IMR-90 (cell line): Measurements from ENCODE around the gene LECT2. TPM values are rescaled to one million over a fixed set of nuclear protein-coding genes. Genes with fewer than 3 reads are reported as not detected.
A peak's percentile ranks its signal among the peaks of the same experiment; 100 is the strongest.

Experiments
- ATAC-seq: fragments of 200-7000 bp; cut with Tn5 transposase; 2 replicates; pipeline ENCODE4 v1.9.1; 2020; ENCODE audit warnings: low read depth, mild to moderate bottlenecking, moderate library complexity
- BruUV-seq: library from RNA; stranded (reverse); fragments of 400-500 nt; replicated peaks from 2 replicates; lab custom pipeline; 2021; lab: Mats Ljungman, UMichigan
- CTCF ChIA-PET: fragments of 300-600 bp; formaldehyde crosslinking; extraction: SDS; loops from one replicate; lab custom pipeline; 2021; ENCODE audit warnings: antibody characterized with exemption; lab: Yijun Ruan, JAX
- POLR2A ChIA-PET: fragments of 300-600 bp; sonication (Branson Sonifier 250); formaldehyde crosslinking; loops from one replicate; lab custom pipeline; 2022; ENCODE audit warnings: antibody characterized with exemption; ENCODE audit not compliant: unreplicated experiment; lab: Charles Lee
- DNase-seq: peaks from one replicate; pipeline ENCODE4 v3.0.0; 2013
- H2AFZ ChIP-seq: replicated peaks from 2 replicates; pipeline ENCODE3; 2013; ENCODE audit warnings: low read length, mild to moderate bottlenecking; ENCODE audit not compliant: poor library complexity
- H2AK5ac ChIP-seq: 2 replicates; pipeline ENCODE4 v1.6.1; 2013; ENCODE audit warnings: low read depth, low read length, inconsistent platforms
- H2AK9ac ChIP-seq: replicated peaks from 2 replicates; pipeline ENCODE3; 2013; ENCODE audit warnings: mild to moderate bottlenecking, low read depth, low read length, moderate library complexity; ENCODE audit not compliant: poor library complexity
- H2BK120ac ChIP-seq: 2 replicates; pipeline ENCODE4 v1.6.1; 2013; ENCODE audit warnings: low read depth, low read length, inconsistent platforms
- H2BK15ac ChIP-seq: 3 replicates; pipeline ENCODE4 v1.6.1; 2013; ENCODE audit warnings: low read depth, low read length, inconsistent platforms
- H2BK20ac ChIP-seq: 2 replicates; pipeline ENCODE4 v1.6.1; 2013; ENCODE audit warnings: low read depth, mild to moderate bottlenecking, inconsistent platforms, low read length, moderate library complexity
- H2BK5ac ChIP-seq: 2 replicates; pipeline ENCODE4 v1.6.1; 2013; ENCODE audit warnings: mild to moderate bottlenecking, low read depth, low read length, inconsistent platforms; ENCODE audit not compliant: poor library complexity, severe bottlenecking
- H3K14ac ChIP-seq: replicated peaks from 2 replicates; pipeline ENCODE4 v1.6.1; 2013; ENCODE audit warnings: low read depth, low read length, inconsistent platforms
- H3K18ac ChIP-seq: 2 replicates; pipeline ENCODE4 v1.6.1; 2013; ENCODE audit warnings: low read depth, low read length, control low read depth
- H3K23ac ChIP-seq: 2 replicates; pipeline ENCODE4 v1.6.1; 2013; ENCODE audit warnings: low read depth, low read length, inconsistent platforms
- H3K27ac ChIP-seq: 2 replicates; pipeline ENCODE4 v1.5.1; 2013; ENCODE audit warnings: mild to moderate bottlenecking, control low read depth, low read length; ENCODE audit not compliant: insufficient read depth
- H3K27me3 ChIP-seq: 2 replicates; pipeline ENCODE4 v1.6.1; 2013; ENCODE audit warnings: low read length; ENCODE audit not compliant: control insufficient read depth, insufficient read depth
- H3K36me3 ChIP-seq: 2 replicates; pipeline ENCODE4 v1.6.1; 2013; ENCODE audit warnings: low read length, mixed read lengths; ENCODE audit not compliant: control insufficient read depth, insufficient read depth
- H3K4ac ChIP-seq: 2 replicates; pipeline ENCODE4 v1.6.1; 2013; ENCODE audit warnings: low read depth, low read length, inconsistent platforms
- H3K4me1 ChIP-seq: 2 replicates; pipeline ENCODE4 v1.6.1; 2013; ENCODE audit warnings: low read length, mixed read lengths; ENCODE audit not compliant: control insufficient read depth, insufficient read depth
- H3K4me2 ChIP-seq: 2 replicates; pipeline ENCODE4 v1.6.1; 2013; ENCODE audit warnings: low read depth, mild to moderate bottlenecking, control low read depth, low read length, moderate library complexity
- H3K4me3 ChIP-seq: 2 replicates; pipeline ENCODE4 v1.5.1; 2013; ENCODE audit warnings: low read depth, mild to moderate bottlenecking, control low read depth, low read length, moderate library complexity; ENCODE audit not compliant: insufficient read depth
- H3K56ac ChIP-seq: 2 replicates; pipeline ENCODE4 v1.6.1; 2013; ENCODE audit warnings: low read length, inconsistent platforms; ENCODE audit not compliant: insufficient read depth; ENCODE audit errors: extremely low read depth
- H3K79me1 ChIP-seq, 2 experiments: 2 replicates each; pipeline ENCODE4 v1.6.1; 2013; ENCODE audit warnings: low read length in 2 of 2, inconsistent platforms in 1 of 2, low read depth in 1 of 2
- H3K9ac ChIP-seq: 2 replicates; pipeline ENCODE4 v1.6.1; 2013; ENCODE audit warnings: low read depth, low read length, control low read depth
- H3K9me1 ChIP-seq: 2 replicates; pipeline ENCODE4 v1.6.1; 2013; ENCODE audit warnings: low read length, inconsistent platforms; ENCODE audit not compliant: insufficient read depth
- H3K9me3 ChIP-seq: 2 replicates; pipeline ENCODE4 v1.6.1; 2013; ENCODE audit warnings: low read length; ENCODE audit not compliant: control insufficient read depth, insufficient read depth
- H4K20me1 ChIP-seq: 2 replicates; pipeline ENCODE4 v1.6.1; 2013; ENCODE audit warnings: low read length, inconsistent platforms; ENCODE audit not compliant: insufficient read depth
- H4K5ac ChIP-seq: 2 replicates; pipeline ENCODE4 v1.6.1; 2013; ENCODE audit warnings: mild to moderate bottlenecking, low read depth, low read length, control low read depth
- H4K8ac ChIP-seq, 2 experiments: 2 replicates each; pipeline ENCODE4 v1.6.1; 2013; ENCODE audit warnings: low read depth in 2 of 2, low read length in 2 of 2, control low read depth in 1 of 2, inconsistent platforms in 1 of 2
- H4K91ac ChIP-seq: 2 replicates; pipeline ENCODE4 v1.6.1; 2013; ENCODE audit warnings: low read depth, low read length, inconsistent platforms; ENCODE audit not compliant: insufficient read depth
- RAD21 ChIP-seq: IDR thresholded peaks from 2 replicates; pipeline ENCODE4 v1.6.1; 2012; ENCODE audit warnings: low read length, improper control_type of control experiment
- WGBS, 2 experiments: methylation state at CpG; one replicate each; pipeline versions ENCODE4 v1.1.5 to v1.1.7; 2013; ENCODE audit warnings: missing lambda C conversion rate in 2 of 2; ENCODE audit not compliant: insufficient read length in 1 of 2; ENCODE audit errors: extremely low coverage in 2 of 2; 5-methylcytosine and 5-hydroxymethylcytosine counted together
- dilution Hi-C: fragments of 300-500 bp; cut with HindIII; formaldehyde crosslinking; loops from one replicate; pipeline ENCODE4 v1.14.3; 2018; ENCODE audit warnings: low sequenced_read_pairs; ENCODE audit not compliant: unreplicated experiment
- in situ Hi-C: fragments of 300-500 bp; cut with MboI; formaldehyde crosslinking; loops from 3 replicates; pipeline ENCODE4 v1.14.3; 2019; ENCODE audit warnings: low sequenced_read_pairs, inconsistent platforms, mixed read lengths
- intact Hi-C: fragments of 100-400 bp; cut with micrococcal nuclease; formaldehyde crosslinking; loops from 2 replicates; pipeline ENCODE4 v1.10.0; 2022
- polyA plus RNA-seq, 3 experiments: library from polyadenylated mRNA; depleted of rRNA; stranded (reverse); fragments of >200 nt; gene quantifications; 2 replicates each; pipeline ENCODE4 v1.2.3, GENCODE V29; 2012; ENCODE audit warnings: low replicate concordance in 1 of 3
- total RNA-seq: library from RNA; depleted of rRNA; stranded (reverse); fragments of >200 nt; gene quantifications from 2 replicates; pipeline ENCODE4 v1.2.3, GENCODE V29; 2012

The LECT2 gene
- total and polyA plus RNA-seq, 2 of the 4 experiments (the other 2 are of a cell fraction) = not detected

DNA sequence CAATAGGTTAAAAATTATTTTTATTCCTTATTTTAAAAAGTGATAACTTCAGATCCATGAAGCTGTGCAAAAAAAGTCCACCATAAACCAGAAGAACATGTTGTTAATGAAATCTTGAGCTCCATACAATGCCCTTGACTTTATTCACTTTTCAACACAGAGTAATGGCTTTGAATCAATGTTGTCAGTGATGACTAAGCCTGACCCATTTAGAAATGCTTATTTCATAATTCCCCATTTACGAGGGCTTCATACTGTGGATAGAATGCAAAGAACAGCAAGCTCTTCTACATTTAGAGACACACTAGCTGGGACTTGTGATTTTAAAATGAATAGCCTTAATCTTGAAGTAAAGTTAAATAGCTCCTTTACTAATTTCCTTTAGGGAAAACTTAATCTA is 33.4 kb downstream of the LECT2 start:
- no peak overlapping the region for H3K18ac ChIP-seq
- H2AK5ac ChIP-seq = no peak overlapping the region
- no peak overlapping the region for H2AFZ ChIP-seq
- H3K4me3 ChIP-seq = no peak overlapping the region
- no peaks in the 10 kb centered on the region for H3K4me1 ChIP-seq
- H4K20me1 ChIP-seq = no peaks in the 10 kb centered on the region
- H3K9me1 ChIP-seq = no peaks in the 10 kb centered on the region
- no peak overlapping the region for H3K23ac ChIP-seq
- no peak overlapping the region for H3K9ac ChIP-seq
- H3K36me3 ChIP-seq = no peaks in the 10 kb centered on the region
- H3K27ac ChIP-seq = no peak overlapping the region
- DNase-seq = peak; percentile 27
- no peak overlapping the region for H2AK9ac ChIP-seq
- in situ Hi-C loops (no loop called here), dilution Hi-C loops (no loop called here), intact Hi-C loops (no loop called here)
- ChIA-PET CTCF (no interaction called here), POLR2A (no interaction called here)
- H3K14ac ChIP-seq = no peak overlapping the region
- peaks cover 16% of the 10 kb centered on the region for H3K27me3 ChIP-seq
- H3K4me2 ChIP-seq = no peak overlapping the region
- BruUV-seq = no TSS peak
- H2BK120ac ChIP-seq = no peak overlapping the region
- no peak for ATAC-seq
- H2BK5ac ChIP-seq = no peak overlapping the region
- TF ChIP-seq RAD21 = no peak
- no CpG with 5 or more reads among the region's 1 CpG for whole genome bisulfite sequencing, 2 experiments
- no peak overlapping the region for H2BK15ac ChIP-seq
- no peak overlapping the region for H2BK20ac ChIP-seq
- no peaks in the 10 kb centered on the region for H3K9me3 ChIP-seq
- H3K79me1 ChIP-seq = no peaks in the 10 kb centered on the region
- H3K56ac ChIP-seq = no peak overlapping the region
- H4K5ac ChIP-seq = no peak overlapping the region
- H4K8ac ChIP-seq = no peak overlapping the region
- H4K91ac ChIP-seq = no peak overlapping the region
- no peak overlapping the region for H3K4ac ChIP-seq
